ENCODE data around the gene BSG.

DNA sequence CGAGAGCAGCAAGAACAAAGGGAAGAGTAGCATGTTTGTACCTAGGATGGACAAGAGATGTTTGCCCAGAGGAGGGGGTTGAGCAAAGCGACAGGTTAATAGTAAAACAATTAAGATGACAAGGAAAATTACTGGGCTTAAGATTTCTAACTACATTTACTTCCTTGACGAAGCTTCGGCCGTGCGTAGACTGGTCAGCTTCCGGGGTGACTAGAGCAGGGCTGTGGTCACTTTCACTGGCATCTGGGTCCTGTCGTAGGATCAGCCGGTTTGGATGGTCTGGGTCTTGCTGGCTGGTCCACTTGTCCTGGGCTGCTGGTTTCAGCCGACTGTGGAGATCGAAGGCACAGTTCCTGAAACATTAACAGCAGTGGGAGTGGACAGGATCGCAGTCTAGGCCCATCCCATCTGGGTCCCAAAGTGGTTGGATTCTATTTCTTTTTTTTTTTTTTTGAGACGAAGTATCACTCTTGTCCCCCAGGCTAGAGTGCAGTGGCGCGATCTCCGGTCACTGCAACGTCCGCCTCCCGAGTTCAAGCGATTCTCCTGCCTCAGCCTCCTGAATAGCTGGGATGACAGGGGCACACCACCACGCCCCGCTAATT is 5.0 kb upstream of the BSG start:
- TF ChIP-seq, protein P1, sequence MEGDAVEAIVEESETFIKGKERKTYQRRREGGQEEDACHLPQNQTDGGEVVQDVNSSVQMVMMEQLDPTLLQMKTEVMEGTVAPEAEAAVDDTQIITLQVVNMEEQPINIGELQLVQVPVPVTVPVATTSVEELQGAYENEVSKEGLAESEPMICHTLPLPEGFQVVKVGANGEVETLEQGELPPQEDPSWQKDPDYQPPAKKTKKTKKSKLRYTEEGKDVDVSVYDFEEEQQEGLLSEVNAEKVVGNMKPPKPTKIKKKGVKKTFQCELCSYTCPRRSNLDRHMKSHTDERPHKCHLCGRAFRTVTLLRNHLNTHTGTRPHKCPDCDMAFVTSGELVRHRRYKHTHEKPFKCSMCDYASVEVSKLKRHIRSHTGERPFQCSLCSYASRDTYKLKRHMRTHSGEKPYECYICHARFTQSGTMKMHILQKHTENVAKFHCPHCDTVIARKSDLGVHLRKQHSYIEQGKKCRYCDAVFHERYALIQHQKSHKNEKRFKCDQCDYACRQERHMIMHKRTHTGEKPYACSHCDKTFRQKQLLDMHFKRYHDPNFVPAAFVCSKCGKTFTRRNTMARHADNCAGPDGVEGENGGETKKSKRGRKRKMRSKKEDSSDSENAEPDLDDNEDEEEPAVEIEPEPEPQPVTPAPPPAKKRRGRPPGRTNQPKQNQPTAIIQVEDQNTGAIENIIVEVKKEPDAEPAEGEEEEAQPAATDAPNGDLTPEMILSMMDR (IDR thresholded peaks at IDR 0.05; ENCODE audit: low read depth, low read length): no peak
- no peak for TF ChIP-seq EZH2phosphoT487 (IDR thresholded peaks at IDR 0.05; ENCODE audit: low read depth)

Data from OCI-LY3 (cell line).